ELF-1 (cell line): ENCODE results near the gene ENDOV.

Experiments used
- DNase-seq: peaks from one replicate; pipeline ENCODE4 v3.0.0-alpha.2; 2016; ENCODE audit warnings: low read depth, low spot score

Gene ENDOV

DNA sequence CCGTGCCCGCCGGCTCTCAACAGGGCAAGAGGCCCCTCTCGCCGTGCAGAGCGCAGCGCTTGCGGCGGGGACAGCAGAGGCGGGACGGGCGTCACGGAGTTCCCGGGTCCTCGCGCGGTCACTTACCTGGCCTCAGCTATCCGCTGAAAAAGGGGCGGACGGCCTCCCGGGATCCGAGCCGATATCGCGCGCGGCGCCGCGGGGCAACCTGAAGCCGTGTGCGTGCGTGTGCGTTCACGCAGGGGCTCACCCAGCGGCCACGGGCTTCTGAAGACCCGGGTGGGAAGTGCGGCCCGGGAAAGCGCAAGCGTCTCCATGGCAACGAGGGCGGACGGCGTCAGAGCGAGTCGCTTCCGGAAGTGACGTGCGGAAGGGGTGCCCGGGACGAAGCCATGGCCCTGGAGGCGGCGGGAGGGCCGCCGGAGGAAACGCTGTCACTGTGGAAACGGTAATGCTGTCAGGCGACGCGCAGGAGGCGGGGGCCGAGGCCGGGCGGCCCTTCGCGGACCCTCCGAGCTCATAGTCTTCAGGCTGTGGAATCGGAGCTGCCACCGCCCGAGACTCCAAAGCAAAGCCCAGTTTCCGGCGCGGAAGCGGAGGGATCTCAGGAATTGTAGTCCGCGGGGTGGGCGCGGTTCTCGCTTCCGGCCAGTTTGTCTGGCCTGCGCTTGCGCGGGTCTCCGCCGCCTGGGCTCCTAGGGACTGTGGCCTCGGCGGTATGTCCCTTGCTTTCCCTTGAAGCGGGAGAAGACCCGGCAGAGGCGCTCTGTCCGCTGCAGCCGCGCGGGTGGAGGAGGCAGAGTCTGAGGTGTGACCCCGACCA, at the start of gene ENDOV:
Gene ENDOV (plus strand): TSS at position 365 of the 823 bp plus-strand sequence. CDS start 28 bp downstream, at position 393.
- peak; percentile 95 for DNase-seq

DNA sequence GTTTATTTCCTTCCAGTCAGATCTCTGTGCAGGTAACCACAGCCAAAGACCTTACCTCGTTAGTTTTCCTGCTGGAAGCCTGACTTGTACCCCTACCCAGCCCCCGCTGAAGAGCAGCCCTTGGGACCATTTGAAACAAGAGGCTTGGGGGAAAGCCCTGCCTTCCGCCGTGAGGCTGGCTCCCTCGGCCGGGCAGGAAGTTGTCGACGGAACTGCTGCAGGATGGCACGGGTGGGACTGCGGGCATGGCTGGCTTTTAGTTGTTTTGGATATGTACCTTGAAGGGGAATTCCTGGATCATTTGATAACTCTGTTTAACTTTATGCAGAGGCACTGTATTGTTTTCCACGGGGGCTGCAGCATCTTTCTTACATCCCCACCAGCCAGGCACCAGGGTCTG, 49.0 kb upstream of the ENDOV start:
- no peak for DNase-seq

DNA sequence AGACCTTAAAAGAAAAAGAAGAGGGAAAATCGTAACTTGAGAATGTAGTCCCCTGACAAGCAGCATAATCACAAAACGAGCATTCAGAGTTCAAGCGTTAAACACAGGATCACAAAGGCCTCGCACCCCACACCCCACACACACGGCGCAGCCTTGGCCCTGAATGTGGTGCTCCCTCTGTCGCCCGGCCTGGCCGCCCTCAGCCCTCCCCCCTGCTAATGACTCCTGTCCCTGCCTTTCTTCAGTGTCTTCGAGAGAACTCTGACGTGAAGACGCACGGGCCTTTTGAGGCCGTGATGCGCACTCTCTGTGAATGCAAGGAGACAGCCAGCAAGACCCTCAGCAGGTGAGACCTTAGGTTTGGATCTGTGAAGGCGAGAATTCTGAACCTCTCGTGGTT, 47.5 kb upstream of the ENDOV start:
- no peak for DNase-seq

DNA sequence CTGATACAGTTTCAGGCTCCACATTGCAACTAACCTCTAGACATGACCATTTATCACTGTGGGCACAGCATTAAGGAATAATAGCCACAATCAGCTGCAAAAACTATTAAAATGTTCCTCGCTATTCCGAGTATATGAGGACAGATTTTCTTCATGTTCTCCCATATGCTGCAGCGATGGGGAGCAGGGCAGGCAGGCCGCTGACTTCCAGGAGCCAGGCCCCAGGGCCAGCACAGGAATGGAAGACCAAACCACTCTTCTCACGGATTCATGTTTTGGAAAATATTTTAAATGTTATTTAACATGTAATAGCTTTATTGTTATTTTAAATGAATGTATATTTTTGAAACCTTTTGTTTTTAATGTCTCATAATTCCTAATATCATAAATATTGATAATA, 43.8 kb upstream of the ENDOV start:
- DNase-seq, result no peak

DNA sequence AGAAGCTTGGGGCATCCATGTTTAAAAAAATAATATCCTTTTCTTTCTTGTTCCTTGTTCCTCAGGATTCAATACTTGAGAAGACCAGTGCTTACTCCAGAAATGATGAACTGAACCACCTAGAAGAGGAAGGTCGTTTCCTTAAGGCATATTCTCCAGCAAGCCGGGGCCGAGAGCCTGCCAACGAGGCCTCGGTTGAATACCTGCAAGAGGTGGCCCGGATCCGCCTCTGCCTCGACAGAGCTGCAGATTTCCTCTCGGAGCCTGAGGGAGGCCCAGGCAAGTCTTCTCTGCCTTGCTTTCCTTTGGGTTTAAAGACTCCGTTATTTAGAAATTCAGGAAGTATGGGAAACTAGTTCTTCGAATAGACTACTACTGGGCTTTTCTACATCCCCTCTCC, 42.5 kb upstream of the ENDOV start:
- DNase-seq, result no peak

DNA sequence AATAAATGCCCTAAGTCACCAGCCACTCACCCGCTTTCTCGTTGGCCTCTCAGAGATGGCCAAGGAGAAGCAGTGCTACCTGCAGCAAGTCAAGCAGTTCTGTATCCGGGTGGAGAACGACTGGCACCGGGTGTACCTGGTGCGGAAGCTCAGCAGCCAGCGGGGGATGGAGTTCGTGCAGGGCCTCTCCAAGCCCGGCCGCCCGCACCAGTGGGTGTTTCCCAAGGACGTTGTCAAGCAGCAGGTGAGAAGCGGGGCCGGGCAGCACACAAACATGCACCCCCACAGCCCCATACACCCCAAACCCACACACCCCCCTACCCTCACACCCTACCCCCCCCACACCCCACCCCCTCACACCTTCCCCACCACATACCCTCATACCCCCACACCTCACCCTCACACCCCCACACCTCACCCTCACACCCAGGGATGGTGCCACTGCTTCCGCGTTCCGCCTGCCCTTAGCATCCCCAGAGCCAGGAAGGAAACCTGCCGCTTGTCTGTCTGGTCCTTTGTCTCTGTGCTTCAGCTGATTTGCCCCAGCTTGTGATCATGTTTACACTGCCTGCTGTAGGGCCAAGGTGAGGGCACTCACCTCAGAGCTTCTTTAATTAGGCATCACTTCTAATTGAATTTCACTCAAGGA, 41.9 kb upstream of the ENDOV start:
- no peak for DNase-seq

DNA sequence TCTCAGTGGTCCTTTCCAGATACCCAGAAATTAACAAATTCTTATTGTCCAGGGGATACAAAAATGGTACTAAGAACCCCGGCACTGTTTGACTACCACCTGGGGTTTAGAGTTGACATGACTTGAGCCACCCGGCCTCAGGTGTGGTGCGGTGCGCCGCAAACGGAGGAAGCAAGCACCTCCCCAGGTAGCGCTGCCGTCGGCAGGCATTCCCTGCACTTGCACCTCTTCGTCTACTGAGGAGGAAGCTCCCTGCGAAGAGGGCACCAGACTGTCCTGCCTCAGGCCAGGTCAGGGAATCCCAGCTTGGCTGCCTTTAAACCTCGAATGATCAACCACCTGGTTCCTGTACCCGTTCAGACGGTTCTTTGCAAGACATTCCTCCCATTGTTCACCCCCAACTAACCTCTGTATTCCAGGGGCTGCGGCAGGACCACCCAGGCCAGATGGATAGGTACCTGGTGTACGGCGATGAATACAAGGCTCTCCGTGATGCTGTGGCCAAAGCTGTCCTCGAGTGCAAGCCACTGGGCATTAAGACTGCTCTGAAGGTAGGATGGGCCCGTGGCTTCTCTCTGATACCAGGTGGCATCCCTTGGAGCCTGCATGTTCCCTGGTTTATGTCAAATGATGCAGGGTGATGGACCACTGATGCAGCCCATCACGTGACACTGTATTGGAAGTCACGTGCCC, 40.8 kb upstream of the ENDOV start:
- DNase-seq, result no peak

DNA sequence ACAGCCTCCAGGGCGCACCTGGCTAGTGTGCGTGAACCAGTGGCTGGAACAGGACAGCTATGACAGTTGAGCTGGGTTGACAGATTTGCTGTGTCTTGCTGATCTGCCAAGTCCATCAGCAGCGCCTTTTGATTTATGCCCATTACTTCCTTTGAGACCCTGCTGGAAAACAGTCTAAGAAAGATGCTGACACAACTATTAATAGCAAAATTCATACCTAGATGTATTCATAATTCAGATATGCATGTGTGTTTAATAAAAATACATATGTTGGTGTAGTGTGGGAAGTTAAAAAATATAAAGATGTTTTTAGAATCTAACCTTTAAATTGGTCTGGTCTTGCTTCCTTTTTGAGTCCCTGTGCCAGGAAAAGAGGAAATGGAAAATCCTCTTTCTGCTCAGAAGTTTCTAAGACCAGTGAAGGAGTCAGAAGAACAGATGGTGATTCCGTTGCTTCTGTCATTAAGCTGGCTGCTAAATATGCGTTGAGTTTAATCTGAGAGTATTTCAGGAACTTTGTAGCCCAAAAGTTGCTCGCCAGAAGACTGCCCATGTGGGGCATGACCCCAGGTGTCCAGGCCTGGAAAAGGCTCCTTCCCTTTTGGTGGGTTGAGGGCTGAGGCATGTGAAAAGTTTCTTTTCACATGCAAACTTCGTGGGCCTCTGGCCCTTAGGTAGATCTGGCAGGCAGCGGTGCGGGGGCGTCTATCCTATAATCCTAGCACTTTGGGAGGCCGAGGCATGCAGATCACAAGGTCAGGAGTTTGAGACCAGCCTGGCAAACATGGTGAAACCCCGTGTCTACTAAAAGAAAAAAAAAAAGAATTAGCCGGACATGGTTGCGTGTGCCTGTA, 40.0 kb upstream of the ENDOV start:
- no peak for DNase-seq

DNA sequence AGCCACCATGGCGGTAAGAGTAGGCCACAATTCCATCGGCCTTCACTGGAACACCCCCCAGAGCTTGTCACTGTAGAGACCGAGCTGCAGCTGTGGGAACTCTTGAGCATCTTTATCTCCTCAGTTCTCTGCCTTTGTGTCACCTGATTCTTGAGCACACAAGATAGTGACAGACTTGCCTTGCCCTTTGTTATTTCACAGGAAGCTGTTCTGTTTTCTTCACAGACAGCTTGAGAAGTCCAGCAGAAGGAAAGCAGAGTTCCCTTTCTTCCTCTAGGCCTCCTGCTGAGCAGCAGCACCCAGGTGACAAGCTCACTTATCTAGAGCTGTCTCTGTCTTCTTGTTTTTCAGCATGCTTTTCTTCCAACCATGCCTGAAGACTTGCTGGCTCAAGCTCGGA, 38.4 kb upstream of the ENDOV start:
- no peak for DNase-seq

DNA sequence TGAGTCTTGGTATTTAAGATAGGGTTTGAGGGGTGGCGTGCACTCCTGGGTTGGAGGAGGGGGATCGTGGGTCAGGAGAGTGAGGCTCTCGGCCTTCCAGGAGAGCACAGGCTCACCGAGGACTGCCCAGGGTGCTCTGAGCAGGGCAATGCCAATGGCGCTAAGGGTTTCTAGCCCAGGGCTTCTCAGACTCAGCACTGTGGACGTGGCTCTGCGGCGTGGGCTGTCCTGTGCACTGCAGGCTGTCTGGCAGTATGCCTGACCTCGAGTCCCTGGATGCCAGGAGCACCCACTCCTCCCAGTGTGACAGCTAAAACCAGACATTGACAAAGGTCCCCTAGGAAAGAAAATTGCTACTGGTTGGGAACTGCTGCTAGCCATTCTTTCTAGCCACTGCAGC, 37.2 kb upstream of the ENDOV start:
- no peak for DNase-seq

DNA sequence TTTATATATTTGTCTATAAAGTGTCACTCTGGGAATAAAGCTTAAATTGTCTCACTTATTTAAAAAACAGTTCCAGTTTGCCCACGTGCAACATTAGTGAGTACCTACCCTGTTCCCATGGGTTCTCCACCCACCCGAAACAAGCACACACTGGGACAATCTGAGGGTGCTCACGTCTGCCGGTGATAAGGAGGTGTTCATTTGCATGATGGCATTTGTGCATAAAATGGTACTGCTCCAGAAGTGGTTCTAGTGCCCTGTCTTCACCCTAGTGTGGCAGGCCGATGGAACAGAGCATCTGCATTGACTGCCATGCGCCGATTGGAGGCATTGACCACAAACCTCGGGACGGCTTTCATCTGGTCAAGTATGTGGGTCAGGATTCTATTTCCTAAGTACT, 35.6 kb upstream of the ENDOV start:
- no peak for DNase-seq

DNA sequence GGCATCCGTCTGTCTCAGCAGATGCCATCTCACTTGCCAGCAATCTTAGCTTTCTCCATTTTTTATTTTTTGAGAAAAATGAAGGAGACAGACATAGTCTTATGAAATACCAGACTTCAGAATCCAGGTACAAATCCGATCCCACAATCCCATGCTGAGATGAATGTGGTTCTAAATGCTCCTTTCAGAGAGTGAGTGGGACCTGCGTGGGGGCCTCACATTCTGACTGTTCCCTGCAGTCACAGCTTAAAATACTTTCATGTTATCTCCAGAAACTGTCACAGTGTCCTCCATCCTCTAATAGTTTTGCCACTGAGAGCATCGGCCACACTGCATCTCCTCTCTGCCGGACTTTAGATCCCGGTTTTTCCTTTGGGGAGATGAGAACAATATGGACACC, 34.9 kb upstream of the ENDOV start:
- no peak for DNase-seq

DNA sequence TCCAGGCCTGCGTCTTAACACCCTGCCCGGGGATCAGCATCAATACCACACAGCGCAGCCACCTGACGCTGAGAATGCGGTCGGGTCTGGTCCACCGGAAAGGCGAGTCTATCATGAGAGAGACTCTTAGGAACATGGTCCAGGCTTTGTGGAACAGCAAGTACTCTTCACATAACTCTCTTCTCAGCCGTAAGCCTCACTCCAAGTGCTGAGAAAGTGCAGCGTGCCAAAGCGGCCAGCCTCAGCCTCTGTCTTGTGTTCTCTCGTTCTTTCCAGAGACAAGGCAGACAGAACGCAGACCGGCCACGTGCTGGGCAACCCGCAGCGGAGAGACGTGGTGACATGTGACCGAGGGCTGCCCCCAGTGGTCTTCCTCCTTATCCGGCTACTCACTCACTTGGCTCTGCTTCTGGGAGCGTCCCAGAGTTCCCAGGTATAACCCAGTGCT, 34.4 kb upstream of the ENDOV start:
- DNase-seq, result no peak

DNA sequence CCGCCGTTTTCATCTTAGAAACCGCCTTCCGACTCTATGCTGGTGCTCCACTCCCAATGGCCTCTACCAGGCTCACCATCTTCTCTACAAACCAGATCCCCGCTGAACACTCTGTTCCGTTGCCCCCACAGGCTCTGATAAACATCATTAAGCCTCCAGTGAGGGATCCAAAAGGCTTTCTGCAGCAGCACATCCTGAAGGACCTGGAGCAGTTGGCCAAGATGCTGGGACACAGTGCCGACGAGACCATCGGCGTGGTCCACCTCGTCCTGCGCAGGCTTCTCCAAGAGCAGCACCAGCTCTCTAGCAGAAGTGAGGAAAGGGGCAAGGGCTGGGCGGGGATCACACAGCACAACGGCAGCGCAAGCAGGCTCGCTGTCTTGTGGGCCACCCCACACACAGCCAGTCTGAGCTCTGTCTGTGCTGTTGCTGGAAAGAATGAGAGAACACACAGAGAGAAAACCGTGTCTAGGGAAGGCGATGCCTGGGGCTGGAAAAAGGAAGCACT, 33.5 kb upstream of the ENDOV start:
- no peak for DNase-seq

DNA sequence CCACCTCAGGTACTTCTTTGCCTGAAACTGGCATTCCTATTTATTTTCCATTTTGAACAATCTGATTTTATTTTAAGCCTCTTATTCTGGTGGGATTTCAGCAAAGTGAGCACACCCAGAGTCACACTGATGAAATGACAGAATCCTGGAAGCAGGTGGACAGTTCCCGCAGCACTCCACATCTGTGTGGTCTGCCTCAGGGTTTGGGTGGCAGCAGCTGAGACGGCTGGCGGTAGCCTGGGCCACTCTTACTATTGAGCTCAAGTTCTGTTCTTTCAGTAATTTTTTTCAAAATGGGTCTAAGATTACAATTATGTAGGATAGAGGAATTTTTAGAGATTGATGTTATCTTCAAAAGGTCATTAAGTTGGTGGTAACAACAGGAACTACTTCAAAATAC, 32.5 kb upstream of the ENDOV start:
- no peak for DNase-seq

DNA sequence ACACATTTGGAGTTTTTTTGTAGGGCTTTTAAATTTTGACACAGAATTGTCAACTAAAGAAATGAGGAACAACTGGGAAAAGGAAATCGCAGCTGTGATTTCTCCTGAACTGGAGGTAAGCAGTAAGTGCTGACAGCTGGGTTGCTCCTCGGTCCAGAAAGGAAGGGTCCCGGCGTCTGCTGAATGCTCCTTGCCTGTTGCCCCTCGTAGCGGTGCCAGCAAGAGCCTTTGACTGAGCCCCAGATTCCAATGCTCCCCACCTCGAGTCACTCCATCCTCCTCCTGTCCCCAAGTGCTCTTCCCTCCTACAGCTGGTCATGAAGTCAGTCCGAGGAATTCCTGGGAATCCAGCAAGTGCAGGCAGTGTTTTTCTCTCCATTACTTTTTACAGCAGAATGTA, 32.0 kb upstream of the ENDOV start:
- no peak for DNase-seq

DNA sequence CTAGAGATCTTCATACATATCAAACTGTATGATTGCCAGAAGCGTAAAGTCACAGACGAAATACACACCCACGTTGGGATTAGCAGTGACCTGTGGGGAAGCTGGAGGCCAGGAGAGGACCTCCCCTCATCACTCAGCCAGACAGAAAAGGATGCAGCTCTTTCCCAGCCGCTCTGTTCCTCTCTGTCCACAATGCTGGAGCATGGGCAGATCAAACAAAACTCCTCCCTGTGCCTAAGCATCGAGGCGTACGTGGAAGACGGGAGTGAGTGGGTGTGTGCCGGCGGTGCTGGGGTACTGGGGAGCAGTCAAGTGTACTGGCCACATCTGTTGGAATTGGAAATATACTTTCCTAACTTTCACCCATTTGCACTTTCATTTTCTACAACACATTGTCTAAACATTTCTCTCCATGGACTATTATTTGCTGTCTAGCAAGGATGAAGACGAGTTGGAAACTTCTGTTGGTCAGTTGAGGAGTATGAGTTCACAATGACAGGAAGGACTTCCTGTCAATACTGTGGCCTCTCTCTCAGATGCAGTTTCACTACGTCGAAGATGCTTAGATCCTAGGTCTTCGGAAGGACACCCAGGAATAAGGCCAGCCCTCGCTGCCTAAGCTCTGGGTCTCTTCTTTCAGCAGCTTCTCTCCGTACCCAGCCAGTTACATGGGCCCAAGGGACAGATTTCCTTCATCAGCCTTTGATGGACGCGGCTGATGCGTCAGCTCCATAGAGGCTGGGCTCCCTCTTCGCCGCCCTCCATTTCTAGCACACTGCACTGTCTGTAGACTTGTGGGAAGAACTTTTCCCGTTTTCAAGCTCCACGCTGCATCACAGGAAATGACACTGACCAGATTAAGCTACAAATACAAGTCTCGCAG, 30.6 kb upstream of the ENDOV start:
- DNase-seq, result no peak

DNA sequence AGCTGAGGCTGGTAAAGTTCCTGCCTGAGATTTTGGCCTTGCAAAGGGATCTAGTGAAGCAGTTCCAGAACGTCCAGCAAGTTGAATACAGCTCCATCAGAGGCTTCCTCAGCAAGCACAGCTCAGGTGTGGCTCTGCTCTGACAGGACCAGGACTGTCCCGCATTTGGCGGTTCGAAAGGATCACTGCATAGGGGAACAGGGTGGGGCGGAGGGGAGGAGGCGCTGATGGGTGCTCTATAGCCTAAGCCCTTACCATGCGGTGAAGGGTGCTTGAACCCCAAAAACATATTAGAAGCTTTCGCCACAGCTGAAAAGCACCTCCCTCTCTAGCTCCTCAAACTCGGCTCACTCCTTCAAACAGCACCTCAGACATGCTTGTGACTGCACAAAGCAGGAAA, 29.9 kb upstream of the ENDOV start:
- DNase-seq, result no peak

DNA sequence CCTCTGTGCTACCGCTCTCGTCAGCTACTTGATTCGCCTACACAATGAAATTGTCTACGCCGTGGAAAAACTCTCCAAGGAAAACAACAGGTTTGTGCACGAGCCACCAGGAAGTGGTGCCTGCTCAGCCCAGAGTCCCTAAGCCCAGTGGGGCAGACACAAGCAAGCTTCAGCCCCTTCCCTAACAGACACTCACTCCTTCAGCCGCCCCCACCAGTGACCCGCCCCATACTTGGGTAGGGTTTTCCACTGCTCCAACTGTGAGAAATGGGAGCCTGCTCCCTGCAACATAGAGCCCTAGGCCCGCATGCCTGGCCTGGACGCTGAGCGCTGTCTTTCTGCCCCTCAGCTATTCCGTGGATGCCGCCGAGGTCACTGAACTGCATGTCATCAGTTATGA, 28.6 kb upstream of the ENDOV start:
- no peak for DNase-seq

DNA sequence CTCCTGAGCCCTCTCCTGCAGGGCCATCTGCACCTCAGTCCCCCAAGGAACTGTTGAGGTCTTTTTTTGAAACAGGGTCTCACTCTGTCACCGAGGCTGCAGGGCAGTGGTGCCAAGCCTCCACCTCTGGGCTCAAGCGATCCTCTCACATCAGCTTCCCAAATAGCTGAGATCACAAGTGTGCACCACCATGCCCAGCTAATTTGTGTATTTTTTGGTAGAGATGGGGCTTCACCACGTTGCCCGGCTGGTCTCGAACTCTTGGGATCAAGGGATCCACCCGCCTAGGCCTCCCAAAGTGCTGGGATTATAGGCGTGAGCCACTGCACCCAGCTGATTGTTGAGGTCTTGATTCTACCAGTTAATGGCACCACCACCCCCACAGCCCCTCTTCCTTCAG, 27.9 kb upstream of the ENDOV start:
- no peak for DNase-seq

DNA sequence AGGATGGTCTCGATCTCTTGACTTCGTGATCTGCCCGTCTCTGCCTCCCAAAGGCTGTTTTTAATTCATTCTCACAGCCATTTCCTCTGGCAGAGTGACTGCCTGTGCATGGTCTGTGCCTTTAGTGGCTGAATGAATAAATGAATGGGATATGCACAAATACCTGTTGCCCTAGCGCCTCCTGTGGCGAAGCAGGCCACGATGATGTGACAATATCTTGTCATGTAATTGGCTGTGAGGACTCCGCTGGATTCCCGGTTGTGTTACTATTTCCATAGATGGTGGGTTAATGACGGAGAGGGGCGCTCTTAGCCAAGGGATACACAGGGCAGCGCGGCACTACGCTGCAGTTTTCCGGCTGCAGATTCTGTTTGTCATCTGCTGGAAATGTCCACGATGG, 26.8 kb upstream of the ENDOV start:
- no peak for DNase-seq
